ENCODE results near the gene ACTR5.

The ACTR5 gene

DNA sequence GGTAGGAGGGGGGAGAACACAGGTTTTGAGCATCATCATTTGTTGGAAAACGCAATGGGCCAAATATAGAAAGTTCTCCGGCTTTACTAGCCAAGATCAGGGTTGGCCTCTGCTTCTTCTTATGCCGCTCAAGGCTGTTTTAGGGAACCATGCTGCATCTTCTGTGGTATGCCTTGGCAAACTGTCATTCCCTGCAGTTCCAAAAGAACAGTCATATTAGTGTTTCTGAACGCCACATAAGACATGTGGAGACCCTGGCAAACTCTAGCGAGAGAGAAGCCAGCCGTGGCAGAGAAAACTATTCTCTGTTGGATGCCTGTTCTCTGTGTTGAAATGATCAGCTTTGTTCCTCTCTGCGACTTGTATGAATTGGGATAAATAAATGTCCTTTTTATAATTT is 10.8 kb downstream of the ACTR5 start:
- TF ChIP-seq, protein P1, sequence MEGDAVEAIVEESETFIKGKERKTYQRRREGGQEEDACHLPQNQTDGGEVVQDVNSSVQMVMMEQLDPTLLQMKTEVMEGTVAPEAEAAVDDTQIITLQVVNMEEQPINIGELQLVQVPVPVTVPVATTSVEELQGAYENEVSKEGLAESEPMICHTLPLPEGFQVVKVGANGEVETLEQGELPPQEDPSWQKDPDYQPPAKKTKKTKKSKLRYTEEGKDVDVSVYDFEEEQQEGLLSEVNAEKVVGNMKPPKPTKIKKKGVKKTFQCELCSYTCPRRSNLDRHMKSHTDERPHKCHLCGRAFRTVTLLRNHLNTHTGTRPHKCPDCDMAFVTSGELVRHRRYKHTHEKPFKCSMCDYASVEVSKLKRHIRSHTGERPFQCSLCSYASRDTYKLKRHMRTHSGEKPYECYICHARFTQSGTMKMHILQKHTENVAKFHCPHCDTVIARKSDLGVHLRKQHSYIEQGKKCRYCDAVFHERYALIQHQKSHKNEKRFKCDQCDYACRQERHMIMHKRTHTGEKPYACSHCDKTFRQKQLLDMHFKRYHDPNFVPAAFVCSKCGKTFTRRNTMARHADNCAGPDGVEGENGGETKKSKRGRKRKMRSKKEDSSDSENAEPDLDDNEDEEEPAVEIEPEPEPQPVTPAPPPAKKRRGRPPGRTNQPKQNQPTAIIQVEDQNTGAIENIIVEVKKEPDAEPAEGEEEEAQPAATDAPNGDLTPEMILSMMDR (IDR thresholded peaks at IDR 0.05) = no peak

DNA sequence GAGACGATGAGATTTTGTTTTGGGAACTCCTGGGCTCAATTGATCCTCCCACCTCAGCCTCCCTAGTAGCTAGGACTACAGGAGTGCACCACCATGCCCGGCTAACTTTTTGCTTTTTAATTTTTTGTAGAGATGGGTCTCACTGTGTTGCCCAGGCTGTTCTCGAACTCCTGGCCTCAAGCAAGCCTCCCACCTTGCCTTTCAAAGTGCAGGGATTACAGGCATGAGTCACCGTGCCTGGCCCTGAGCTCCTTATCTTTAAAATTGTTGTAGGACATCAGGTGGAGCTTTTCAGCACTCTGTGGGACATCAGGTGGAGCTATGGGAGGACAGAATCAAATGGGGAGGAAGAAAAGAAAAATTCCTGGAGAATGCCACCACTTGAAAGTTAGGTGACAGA is 12.7 kb downstream of the ACTR5 start:
- TF ChIP-seq, protein P1 (IDR thresholded peaks at IDR 0.05) = no peak

DNA sequence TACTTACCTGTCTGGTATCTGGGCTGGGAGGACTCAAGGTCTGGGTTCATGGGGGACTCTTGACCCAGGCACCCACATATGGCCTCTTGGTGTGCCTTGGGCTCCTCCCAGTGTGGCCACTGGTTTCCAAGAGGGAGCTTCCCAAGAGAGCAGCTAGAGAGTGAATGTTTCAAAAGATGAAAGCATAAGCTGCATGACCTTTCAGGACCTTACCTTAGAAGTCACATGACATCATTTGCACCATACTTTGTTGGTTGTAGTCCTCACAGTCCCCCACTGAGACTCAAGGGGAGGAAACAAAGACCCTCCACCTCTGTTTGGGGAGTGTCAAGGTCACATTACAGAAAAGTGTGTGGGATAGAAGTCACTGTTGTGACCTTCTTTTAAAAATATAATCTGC is 13.9 kb downstream of the ACTR5 start:
- TF ChIP-seq, protein P1 (IDR thresholded peaks at IDR 0.05) = no peak

DNA sequence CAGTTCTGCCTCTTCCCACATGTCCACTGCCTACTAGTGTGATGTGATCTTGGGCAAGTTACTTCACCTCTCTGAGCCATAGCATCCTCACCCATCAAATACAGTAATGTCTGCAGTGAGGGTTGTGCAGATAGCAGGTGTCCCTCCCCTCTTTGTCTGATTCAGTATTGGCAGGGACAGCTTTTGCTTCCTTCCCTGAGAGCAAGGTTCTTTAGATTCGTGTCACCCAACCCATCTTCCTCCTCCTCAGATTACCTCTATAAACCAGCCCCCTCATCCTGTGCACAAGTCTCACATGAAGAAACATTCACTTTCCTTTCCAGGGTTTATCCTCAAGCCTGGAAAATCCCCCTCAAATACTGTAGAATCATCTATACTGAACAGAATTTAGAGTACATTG is 15.4 kb downstream of the ACTR5 start:
- TF ChIP-seq, protein P1 (IDR thresholded peaks at IDR 0.05) = no peak

DNA sequence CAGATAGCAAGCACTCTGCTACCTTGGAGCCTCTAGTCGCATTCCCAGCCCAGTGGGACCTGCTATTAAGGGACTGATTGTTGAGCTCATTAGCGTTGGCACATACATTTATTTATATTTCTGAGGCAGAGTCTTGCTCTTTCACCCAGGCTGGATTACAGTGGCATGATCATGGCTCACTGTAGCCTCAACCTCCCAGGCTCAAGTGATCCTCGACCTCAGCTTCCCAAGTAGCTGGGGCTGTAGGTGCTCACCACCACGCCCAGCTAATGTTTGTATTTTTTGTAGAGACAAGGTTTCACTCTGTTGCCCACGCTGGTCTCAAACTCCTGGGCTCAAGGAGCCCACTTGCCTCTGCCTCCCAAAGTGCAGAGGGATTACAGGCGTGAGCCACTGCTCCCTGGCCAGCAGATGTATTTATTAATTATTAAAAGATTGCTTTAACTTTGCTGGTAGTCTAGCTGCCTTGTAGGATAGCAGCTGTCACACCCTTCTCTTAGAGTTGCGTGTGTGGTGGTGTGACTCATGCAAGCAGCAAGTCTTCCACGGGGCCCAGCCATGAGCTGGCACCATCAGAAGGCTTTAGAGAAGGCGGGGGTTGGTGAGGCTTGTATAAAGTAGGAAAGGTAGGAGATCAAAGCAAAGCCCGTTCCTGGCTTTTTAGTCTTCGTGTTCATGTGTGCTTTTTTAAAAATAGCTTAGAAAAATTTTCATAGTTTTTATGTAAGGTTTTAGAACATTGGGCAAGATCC is 16.5 kb downstream of the ACTR5 start:
- TF ChIP-seq, protein P1 (IDR thresholded peaks at IDR 0.05) = no peak

DNA sequence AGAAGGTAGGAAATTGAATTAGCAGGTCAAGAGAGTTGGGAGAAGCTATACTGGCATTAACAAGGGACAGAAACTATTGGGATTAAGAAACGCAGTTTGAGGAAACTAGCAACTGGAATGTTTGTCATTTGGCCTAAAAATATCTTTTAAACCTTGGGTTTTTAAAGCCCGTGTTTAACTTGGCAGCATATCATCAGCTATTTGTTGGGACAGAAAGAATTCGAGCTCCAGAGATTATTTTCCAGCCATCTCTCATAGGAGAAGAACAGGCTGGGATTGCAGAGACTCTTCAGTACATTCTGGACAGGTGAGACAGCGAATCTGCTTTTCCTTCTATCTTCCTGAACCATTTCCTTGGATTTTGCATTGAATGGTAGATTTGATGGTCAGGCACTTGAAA is 17.8 kb downstream of the ACTR5 start:
- TF ChIP-seq, protein P1 (IDR thresholded peaks at IDR 0.05) = no peak

DNA sequence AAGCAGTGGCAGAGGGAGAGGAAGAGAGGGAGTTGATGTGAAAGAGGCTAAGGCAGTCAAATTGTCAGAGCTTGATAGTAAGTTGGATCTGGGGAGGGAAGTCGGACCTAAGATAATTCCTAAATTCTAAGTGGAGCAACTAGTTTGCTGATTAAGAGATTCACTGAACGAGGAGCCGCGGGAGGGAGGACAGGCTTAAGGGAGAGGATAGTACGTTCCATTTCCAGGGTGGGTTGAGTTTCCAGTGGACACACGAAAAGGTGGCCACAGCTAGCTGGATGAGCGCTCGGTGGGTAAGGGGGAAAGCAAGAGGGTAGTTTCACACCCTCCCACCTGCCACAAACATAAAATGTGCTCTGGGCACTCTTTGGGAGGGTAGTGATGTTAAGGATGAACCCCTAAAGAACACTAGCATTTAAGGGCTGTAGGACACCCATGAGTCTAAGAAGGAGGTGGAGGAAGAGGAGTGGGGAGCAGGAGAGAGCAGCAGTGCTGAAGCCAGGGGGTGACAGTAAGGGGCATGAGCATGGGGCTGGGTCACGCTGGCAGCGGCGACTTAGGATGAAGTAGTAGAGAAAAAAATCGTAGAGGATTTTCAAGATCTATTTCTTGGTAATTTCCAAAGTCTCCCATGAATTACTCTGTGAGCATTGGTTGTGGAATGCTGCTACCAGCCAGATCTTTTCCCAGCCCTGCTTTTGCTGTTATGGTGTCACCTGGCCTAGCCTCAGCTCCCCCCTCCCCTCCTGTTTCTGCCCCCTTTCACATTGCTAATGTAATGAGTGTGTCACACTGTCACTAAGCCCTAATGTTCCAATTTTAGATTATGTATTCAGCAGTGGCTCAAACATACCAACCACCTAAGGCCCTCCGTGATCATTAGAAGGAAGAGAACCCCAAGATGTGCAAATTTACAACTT is 21.4 kb downstream of the ACTR5 start:
- TF ChIP-seq, protein P1 (IDR thresholded peaks at IDR 0.05) = no peak
